ENCODE results near the gene CYP2B6.
"Not testable (repeated sequence)": the region's sequence is repeated elsewhere in the genome, so short reads cannot be mapped to it uniquely, and the experiment has no call there.

Gene CYP2B6

GRCh38 chr19:40990972-40991381, at the start of gene CYP2B6:
CYP2B6 (plus strand) TSS chr19:40991282; CDS start chr19:40991306, 24 bp downstream.
- no peak for DNase-seq (ENCODE audit: low read depth in 2 of 2)

- no peak for DNase-seq (ENCODE audit: low read depth in 2 of 2)
These were observed 49.4 kb upstream of the CYP2B6 start for GRCh38 chr19:40941481-40942219.

GRCh38 chr19:40945645-40946044, 45.4 kb upstream of the CYP2B6 start:
- DNase-seq (ENCODE audit: low read depth in 2 of 2), result no peak

- DNase-seq (ENCODE audit: low read depth in 2 of 2), result no peak
These were observed 44.0 kb upstream of the CYP2B6 start for GRCh38 chr19:40947114-40947513.

- DNase-seq (ENCODE audit: low read depth in 2 of 2), result no peak
These were observed 43.5 kb upstream of the CYP2B6 start for GRCh38 chr19:40947573-40947972.

- DNase-seq (ENCODE audit: low read depth in 2 of 2), result no peak
These were observed 42.3 kb upstream of the CYP2B6 start for GRCh38 chr19:40948580-40949299.

GRCh38 chr19:40954573-40954972, 36.5 kb upstream of the CYP2B6 start:
- DNase-seq (ENCODE audit: low read depth in 2 of 2), result no peak

GRCh38 chr19:40959338-40959737, 31.7 kb upstream of the CYP2B6 start:
- DNase-seq (ENCODE audit: low read depth in 2 of 2), result no peak

GRCh38 chr19:40960062-40960685, 30.9 kb upstream of the CYP2B6 start:
- DNase-seq (ENCODE audit: low read depth in 2 of 2), result no peak

- no peak for DNase-seq (ENCODE audit: low read depth in 2 of 2)
These were observed 30.3 kb upstream of the CYP2B6 start for GRCh38 chr19:40960780-40961179.

- DNase-seq (ENCODE audit: low read depth in 2 of 2), result no peak
These were observed 28.6 kb upstream of the CYP2B6 start for GRCh38 chr19:40962460-40962961.

GRCh38 chr19:40964361-40964760, 26.7 kb upstream of the CYP2B6 start:
- not testable (repeated sequence) for DNase-seq (ENCODE audit: low read depth in 2 of 2)

- not testable (repeated sequence) for DNase-seq (ENCODE audit: low read depth in 2 of 2)
These were observed 25.7 kb upstream of the CYP2B6 start for GRCh38 chr19:40965351-40965750.

GRCh38 chr19:40966591-40966990, 24.5 kb upstream of the CYP2B6 start:
- DNase-seq (ENCODE audit: low read depth in 2 of 2), result not testable (repeated sequence)

- DNase-seq (ENCODE audit: low read depth in 2 of 2), result not testable (repeated sequence)
These were observed 23.0 kb upstream of the CYP2B6 start for GRCh38 chr19:40968065-40968464.

- not testable (repeated sequence) for DNase-seq (ENCODE audit: low read depth in 2 of 2)
These were observed 21.4 kb upstream of the CYP2B6 start for GRCh38 chr19:40969721-40970120.

- DNase-seq (ENCODE audit: low read depth in 2 of 2), result not testable (repeated sequence)
These were observed 20.4 kb upstream of the CYP2B6 start for GRCh38 chr19:40970396-40971345.

GRCh38 chr19:40974633-40975037, 16.4 kb upstream of the CYP2B6 start:
- DNase-seq (ENCODE audit: low read depth in 2 of 2), result peak; percentile 66 to 72

GRCh38 chr19:40976134-40976533, 14.9 kb upstream of the CYP2B6 start:
- DNase-seq (ENCODE audit: low read depth in 2 of 2), result no peak

GRCh38 chr19:40976724-40977123, 14.4 kb upstream of the CYP2B6 start:
- DNase-seq (ENCODE audit: low read depth in 2 of 2), result no peak

GRCh38 chr19:40979759-40980158, 11.3 kb upstream of the CYP2B6 start:
- not testable (repeated sequence) for DNase-seq (ENCODE audit: low read depth in 2 of 2)
